ENCODE results near the gene KLRB1.
"Not testable (repeated sequence)": the region's sequence is repeated elsewhere in the genome, so short reads cannot be mapped to it uniquely, and the experiment has no call there.

Gene KLRB1

DNA sequence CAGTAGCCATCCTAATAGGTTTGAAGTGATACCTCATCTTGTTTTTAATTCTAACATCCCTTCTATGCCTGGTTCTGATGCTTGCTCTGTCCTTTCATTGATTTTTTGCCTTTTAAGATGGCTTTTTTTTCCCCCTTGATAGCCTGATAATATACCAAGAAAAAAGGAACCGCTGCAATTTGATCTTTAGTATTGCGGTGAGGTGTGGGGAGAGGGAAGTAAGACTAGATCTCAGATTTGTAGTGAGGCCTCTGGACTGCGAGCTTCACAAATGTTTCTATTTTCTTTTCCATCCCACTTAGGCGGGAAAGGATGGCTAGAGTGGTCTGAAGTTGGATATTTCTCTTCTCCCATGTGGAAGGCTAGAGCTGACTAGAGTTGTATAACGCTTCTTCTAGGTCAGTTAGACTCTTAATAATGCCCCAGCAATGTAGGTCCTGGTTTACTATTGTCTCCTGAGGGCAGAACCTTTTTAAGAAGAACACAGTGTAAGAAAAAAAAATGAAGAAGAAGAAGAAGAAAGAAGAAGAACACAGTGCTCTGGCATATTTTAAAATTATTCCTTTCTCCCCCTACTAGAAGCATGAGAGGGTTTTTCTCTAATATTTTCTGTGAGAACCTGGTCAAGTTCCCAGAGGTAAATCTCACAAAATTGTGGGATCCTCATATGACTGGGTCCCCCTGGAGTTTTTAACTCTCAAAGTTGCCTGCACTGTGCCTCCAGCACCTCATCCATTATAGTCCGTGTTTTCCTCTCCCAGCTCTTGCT is 11.9 kb upstream of the KLRB1 start:
- no peak for DNase-seq

GRCh38 chr12:9618906-9619305 is 11.2 kb upstream of the KLRB1 start:
- DNase-seq = not testable (repeated sequence)

DNA sequence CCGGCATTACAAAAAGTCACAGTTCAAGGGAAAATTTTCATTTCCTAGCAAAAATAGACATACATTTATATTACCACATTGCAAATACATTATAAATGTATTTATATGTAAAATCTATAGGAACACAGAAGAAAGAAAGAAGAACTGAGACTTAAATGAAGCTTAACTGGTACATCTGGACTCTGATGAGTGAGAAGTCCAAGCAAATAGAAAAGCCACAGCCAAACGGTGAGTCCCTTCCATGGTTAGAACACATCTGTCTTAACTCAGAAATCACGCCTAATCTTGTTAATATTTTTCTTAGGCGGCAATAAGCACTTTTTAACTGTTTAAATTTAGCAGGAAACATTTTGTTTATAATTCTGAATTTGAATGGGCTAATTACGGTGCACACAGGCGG is 9.4 kb upstream of the KLRB1 start:
- DNase-seq = no peak

GRCh38 chr12:9615420-9616136 is 7.9 kb upstream of the KLRB1 start:
- DNase-seq = no peak

DNA sequence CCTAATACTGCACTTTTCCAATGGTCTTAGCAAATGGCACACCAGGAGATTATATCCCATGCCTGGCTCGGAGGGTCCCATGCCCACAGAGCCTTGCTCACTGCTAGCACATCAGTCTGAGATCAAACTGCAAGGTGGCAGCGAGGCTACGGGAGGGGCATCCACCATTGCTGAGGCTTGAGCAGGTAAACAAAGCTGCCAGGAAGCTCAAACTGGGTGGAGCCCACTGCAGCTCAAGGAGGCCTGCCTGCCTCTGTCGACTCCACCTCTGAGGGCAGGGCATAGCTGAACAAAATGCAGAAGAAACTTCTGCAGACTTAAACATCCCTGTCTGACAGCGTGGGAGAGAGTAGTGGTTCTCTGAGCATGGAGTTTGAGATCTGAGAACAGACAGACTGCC is 2.9 kb upstream of the KLRB1 start:
- not testable (repeated sequence) for DNase-seq

DNA sequence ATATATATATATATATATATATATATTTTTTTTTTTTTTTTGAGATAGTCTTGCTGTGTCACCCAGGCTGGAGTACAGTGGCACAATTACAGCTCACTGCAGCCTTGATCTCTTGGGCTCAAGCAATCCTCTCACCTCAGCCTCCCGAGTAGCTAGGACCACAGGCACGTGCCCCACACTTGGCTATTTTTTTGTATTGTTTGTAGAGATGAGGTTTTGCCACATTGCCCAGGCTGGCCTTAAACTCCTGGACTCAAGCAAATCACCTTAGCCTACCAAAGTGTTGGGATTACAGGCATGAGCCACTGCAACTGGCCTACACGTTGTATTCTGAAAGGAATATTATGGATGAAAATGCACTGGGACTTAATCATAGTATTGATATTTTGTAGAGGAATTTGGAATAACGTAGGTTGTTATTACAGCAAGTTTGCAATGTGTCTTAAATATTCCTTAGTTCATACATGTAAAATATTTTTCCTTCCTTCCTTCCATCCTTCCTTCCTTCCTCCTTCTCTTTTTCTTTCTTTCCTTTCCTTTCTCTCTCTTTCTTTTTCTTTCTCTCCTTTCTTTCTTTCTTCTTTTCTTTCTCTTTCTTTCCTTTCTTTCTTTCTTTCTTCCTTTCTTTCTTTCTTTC is 862 bp downstream of the KLRB1 start:
- DNase-seq = no peak

- no peak for DNase-seq
These were observed 1.5 kb downstream of the KLRB1 start for GRCh38 chr12:9606247-9606646.

GRCh38 chr12:9605483-9605882 is 2.2 kb downstream of the KLRB1 start:
- DNase-seq = no peak

DNA sequence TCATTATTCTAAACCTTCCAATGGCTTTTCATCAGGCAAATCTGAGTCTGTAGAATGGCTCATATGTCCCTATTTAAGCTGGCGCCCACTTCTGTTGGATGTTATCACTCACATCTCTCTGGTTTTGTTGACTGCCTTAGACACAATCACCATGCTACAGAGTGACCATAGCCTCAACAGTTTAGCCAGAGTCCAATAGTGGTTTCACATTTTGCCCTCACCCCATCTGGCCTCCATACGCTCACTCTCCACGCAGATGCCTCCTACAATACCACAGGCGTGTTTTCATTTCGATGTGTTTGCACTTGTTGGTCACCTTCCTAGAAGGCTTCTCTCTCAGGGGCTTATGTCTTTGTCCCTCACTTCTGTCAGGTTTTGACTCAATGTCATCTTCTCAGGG is 3.4 kb downstream of the KLRB1 start:
- DNase-seq = no peak

- not testable (repeated sequence) for DNase-seq
These were observed 7.3 kb downstream of the KLRB1 start for GRCh38 chr12:9600426-9600825.

DNA sequence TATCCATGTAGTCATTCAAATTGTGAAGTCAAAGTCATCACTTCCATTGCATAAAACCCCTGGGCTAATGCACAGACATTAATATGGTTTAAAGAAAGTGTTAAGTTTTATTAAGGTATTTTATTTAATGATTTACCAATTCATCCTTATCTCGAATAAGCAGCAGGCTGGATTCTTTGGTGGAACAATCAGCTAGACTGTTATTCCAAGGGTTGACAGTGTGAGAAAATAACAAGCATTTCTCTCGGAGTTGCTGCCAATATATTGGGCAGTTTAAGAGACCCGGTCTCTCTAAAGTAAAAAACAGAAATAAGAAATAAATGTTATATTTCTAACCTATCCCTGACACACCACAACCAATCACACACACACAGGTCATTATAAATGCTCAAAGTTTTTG is 9.4 kb downstream of the KLRB1 start:
- DNase-seq = no peak

GRCh38 chr12:9597365-9597764 is 10.4 kb downstream of the KLRB1 start:
- DNase-seq = no peak

DNA sequence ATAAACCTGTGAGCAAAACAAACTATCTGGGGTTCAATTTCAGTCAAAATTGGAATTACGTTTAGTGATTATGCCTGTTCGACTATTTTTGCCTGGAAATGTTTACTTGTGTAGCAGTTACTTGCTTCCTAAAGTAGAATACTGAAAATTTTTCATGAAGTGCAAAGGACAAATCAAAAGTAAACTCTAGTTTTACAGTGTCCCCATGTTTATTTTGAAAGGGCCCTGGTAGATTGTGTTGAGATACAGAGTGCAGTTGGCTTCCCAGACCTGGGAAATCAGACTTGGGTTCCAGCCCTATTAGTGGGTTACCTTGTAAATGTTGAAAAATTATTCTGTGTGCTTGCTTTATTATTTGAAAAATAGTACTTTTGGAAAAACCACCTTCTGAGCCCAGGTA is 17.3 kb downstream of the KLRB1 start:
- no peak for DNase-seq

DNA sequence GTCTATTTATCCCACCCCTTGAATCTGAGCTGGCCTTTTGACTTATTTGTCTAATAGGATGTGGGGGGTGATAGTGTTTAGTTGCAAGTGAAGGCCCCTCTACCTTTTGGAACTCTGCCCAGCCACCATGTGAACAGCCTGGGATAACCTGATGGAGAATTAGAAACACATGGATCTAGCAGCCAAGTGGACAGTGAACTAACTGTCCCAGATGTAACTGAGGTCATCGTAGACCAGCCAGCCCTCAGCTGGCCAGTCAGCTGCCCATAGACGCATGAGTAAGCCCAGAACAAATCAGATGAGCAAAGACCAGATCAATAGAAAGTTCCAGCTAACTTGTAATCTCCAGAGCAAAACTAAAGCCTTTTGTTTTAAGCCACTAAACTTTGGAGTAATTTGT is 19.0 kb downstream of the KLRB1 start:
- DNase-seq = no peak

DNA sequence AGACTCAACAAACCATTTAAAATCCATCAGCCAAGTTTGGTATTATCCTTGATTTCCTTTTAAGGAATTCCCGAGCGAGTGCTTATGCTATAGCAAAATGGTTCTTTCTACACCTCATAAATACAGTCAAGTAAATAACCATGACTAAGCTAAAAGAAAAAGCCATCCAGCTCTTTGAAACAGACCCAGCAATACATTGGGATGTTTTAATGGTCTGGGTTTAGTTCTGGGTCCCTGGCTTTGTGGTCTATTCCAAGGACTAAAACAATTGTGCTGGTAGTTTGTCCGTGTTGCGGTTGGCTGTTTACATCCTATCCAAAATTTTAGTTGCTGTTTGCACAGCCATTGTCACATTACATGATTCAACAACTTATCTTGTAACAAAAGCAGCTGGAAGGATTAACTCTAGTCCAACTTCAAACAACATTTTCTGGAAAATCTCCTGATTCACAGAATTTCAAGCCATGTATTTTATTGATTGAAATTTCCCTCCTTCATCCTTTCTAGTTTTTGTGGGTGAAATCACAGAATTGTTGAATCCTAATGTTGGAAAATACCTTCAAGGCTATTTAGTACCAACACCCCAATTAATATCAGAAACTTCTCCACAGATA is 19.6 kb downstream of the KLRB1 start:
- no peak for DNase-seq

DNA sequence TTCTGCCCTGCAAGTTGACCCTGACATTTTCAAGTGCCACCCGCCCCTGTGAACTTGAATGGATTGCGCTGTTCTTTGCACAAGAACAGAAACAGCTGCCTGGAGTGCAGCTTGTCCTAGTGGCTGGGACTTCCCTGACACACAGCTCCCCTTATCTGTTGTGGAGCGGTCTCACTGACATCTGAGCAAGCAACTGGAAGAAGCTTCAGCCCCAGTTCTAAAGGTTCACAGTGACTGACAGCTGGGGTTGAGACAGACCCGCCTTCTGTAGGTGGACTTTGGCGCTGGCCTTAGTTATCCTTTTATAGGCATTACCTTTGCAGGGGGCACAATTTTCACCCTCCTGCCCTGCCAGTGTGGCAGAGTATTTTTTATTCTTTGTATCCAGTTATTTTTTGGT is 30.0 kb downstream of the KLRB1 start:
- DNase-seq = not testable (repeated sequence)

- DNase-seq = not testable (repeated sequence)
These were observed 40.6 kb downstream of the KLRB1 start for GRCh38 chr12:9567151-9567550.

DNA sequence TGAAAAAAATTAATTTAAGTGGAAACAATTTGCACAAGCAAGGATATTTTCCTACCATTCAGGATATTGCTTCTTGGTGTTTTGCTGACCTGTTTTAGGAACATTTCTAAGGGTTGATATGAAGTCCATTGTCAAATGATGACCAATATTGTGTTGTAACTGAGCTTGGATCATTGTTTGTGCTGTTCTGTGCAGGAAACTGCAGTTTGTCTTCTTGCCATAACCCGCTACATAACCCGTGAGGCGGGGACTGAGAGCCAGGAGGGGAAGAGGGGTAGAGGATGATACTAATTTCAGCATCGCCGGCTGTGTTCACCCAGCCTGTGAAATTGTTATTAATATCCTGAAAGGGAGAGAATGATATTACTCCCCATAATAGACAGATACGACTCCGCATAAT is 41.6 kb downstream of the KLRB1 start:
- DNase-seq = not testable (repeated sequence)

DNA sequence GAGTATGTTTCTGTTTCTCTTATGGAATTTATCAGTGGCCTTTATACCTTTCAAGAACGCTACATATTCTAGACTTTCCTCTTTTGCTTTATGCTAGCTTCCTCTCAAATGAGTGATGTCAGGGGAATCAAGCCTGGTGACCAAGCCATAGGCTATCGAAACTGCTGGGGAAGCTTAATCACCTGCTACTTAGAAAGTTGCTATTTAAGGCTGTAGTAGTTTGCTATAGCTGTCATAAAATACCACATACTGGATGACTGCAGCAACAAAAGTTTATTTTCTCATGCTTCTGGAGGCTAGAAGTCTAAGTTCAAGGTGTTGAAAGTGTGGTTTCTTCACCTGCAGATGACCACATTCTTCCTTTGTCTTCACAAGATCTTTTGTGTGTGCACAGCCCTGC is 43.3 kb downstream of the KLRB1 start:
- not testable (repeated sequence) for DNase-seq

GRCh38 chr12:9562841-9563453 is 44.8 kb downstream of the KLRB1 start:
- not testable (repeated sequence) for DNase-seq

GRCh38 chr12:9545489-9545888 is 62.2 kb downstream of the KLRB1 start:
- not testable (repeated sequence) for DNase-seq
